WTC11 (cell line): ENCODE data around the gene SELENOK. TPM values are rescaled to one million over a fixed set of nuclear protein-coding genes. Genes with fewer than 3 reads are reported as not detected.

Experiments used
- ATAC-seq: fragments of 200-7000 bp; cut with Tn5 transposase; 2 replicates; pipeline ENCODE4 v1.10.0; 2021; ENCODE audit warnings: mild to moderate bottlenecking, moderate library complexity
- CTCF ChIA-PET: fragments of 300-600 bp; sonication (Branson Sonifier 250); formaldehyde crosslinking; loops from one replicate; lab custom pipeline; 2021; ENCODE audit warnings: antibody characterized with exemption; lab: Charles Lee
- POLR2A ChIA-PET: fragments of 350-600 bp; sonication (Branson Sonifier 250); formaldehyde crosslinking; loops from one replicate; lab custom pipeline; 2021; ENCODE audit warnings: antibody characterized with exemption; lab: Charles Lee
- DNase-seq: peaks from one replicate; pipeline ENCODE4 v3.0.0; 2021; ENCODE audit warnings: low spot score
- H3K27ac Mint-ChIP-seq: 2 replicates; pipeline ENCODE4 v1.8.0; 2021; ENCODE audit warnings: mixed read lengths
- H3K27me3 Mint-ChIP-seq: 2 replicates; pipeline ENCODE4 v1.8.0; 2021; ENCODE audit warnings: low read depth, mild to moderate bottlenecking, moderate library complexity, mixed read lengths
- H3K36me3 Mint-ChIP-seq: 2 replicates; pipeline ENCODE4 v1.8.0; 2021; ENCODE audit warnings: mixed read lengths
- H3K4me1 Mint-ChIP-seq: 2 replicates; pipeline ENCODE4 v1.8.0; 2022; ENCODE audit warnings: mixed read lengths
- H3K4me3 Mint-ChIP-seq: 2 replicates; pipeline ENCODE4 v1.8.0; 2021; ENCODE audit warnings: mild to moderate bottlenecking, moderate library complexity, mixed read lengths
- H3K9me3 Mint-ChIP-seq: 2 replicates; pipeline ENCODE4 v1.8.0; 2021; ENCODE audit warnings: mixed read lengths
- CTCF ChIP-seq: fragments of 200-600 bp; IDR thresholded peaks from 2 replicates; pipeline ENCODE4 v1.8.0; 2022; ENCODE audit warnings: antibody characterized with exemption
- HMGXB4 ChIP-seq: sonication (generic); formaldehyde crosslinking; IDR thresholded peaks from 2 replicates; pipeline ENCODE4 v1.8.1; 2023; ENCODE audit warnings: mild to moderate bottlenecking, moderate library complexity, missing genetic modification reagents
- NR3C1 ChIP-seq: sonication (generic); formaldehyde crosslinking; conservative IDR thresholded peaks from 2 replicates; pipeline ENCODE4 v1.8.1; 2023; ENCODE audit warnings: low read depth, mild to moderate bottlenecking, missing genetic modification reagents
- PREB ChIP-seq: sonication (generic); formaldehyde crosslinking; IDR thresholded peaks from 2 replicates; pipeline ENCODE4 v1.8.1; 2022; ENCODE audit warnings: mild to moderate bottlenecking, missing genetic modification reagents, moderate library complexity, borderline replicate concordance
- TEAD4 ChIP-seq: sonication (generic); formaldehyde crosslinking; IDR thresholded peaks from 2 replicates; pipeline ENCODE4 v1.8.0; 2022; ENCODE audit warnings: mild to moderate bottlenecking, missing genetic modification reagents
- ZNF138 ChIP-seq: sonication (generic); formaldehyde crosslinking; conservative IDR thresholded peaks from 2 replicates; pipeline ENCODE4 v1.8.1; 2022; ENCODE audit warnings: mild to moderate bottlenecking, moderate library complexity, missing genetic modification reagents
- ZNF263 ChIP-seq: sonication (generic); formaldehyde crosslinking; IDR thresholded peaks from 2 replicates; pipeline ENCODE4 v1.8.1; 2022; ENCODE audit warnings: low read depth, mild to moderate bottlenecking, moderate library complexity, missing genetic modification reagents
- ZNF512 ChIP-seq: sonication (generic); formaldehyde crosslinking; IDR thresholded peaks from 2 replicates; pipeline ENCODE4 v1.8.1; 2022; ENCODE audit warnings: missing genetic modification reagents, borderline replicate concordance
- ZNF671 ChIP-seq: fragments of 250-450 bp; sonication (Bioruptor Pico); IDR thresholded peaks from 2 replicates; pipeline ENCODE4 v1.8.0; 2021; ENCODE audit warnings: mild to moderate bottlenecking
- total RNA-seq: library from RNA; stranded (reverse); gene quantifications from 3 replicates; pipeline ENCODE4 v1.2.3, GENCODE V29; 2021

Gene SELENOK
- total RNA-seq, 1 experiment from 2014 or later = 38.7 TPM

- ChIA-PET CTCF (no interaction called here), POLR2A (interaction anchor here (1.4 kb wide), 1 partner anchor 10 kb away, joined by 3 read pairs; no protein-coding TSS in a partner anchor)
- no peaks in the 10 kb centered on the region for H3K4me1 Mint-ChIP-seq
- no peak for DNase-seq
- no peak overlapping the region for H3K27ac Mint-ChIP-seq
- no peak for ATAC-seq
- H3K36me3 Mint-ChIP-seq = peaks cover 2% of the 10 kb centered on the region; the same call in 1 of the 2 replicates
- TF ChIP-seq NR3C1 (CRISPR knock-in tag) (no peak), ZNF138 (CRISPR knock-in tag) (no peak), HMGXB4 (CRISPR knock-in tag) (no peak), ZNF263 (no peak), ZNF671 (CRISPR knock-in tag) (no peak), PREB (CRISPR knock-in tag) (no peak), CTCF (no peak), ZNF512 (CRISPR knock-in tag) (no peak)
- H3K9me3 Mint-ChIP-seq = no peaks in the 10 kb centered on the region
- H3K4me3 Mint-ChIP-seq = no peak overlapping the region
- H3K27me3 Mint-ChIP-seq = no peaks in the 10 kb centered on the region
Measured at GRCh38 chr3:53835257-53835656, 56.4 kb downstream of the SELENOK start.

GRCh38 chr3:53834429-53835095 is 57.1 kb downstream of the SELENOK start:
- Mint-ChIP-seq H3K36me3 (no peaks in the 10 kb centered on the region), H3K4me3 (no peak overlapping the region), H3K9me3 (no peaks in the 10 kb centered on the region), H3K27ac (no peak overlapping the region), H3K4me1 (no peaks in the 10 kb centered on the region), H3K27me3 (no peaks in the 10 kb centered on the region)
- TF ChIP-seq TEAD4 (CRISPR knock-in tag) = no peak
- ATAC-seq (no peak), DNase-seq (no peak)
- ChIA-PET POLR2A (interaction anchor here (1.4 kb wide), 1 partner anchor 11 kb away, joined by 3 read pairs; no protein-coding TSS in a partner anchor), CTCF (interaction anchor here (0.5 kb wide), 1 partner anchor 71 kb away, joined by 3 read pairs; no protein-coding TSS in a partner anchor)

Other genes with a start within 250 kb of the SELENOK start
- 9.5 to 11.7 TPM (median 10.6 TPM) in 3 replicates for gene CHDH, start 45.4 kb downstream of the SELENOK start, total RNA-seq
- 5.3 to 6.4 TPM (median 5.6 TPM) in 3 replicates for gene IL17RB, start 45.3 kb downstream of the SELENOK start, total RNA-seq
- 23.3 to 29.9 TPM (median 26.3 TPM) in 3 replicates for gene ACTR8, start 9.7 kb downstream of the SELENOK start, total RNA-seq
- gene CACNA2D3, start 230.7 kb upstream of the SELENOK start, total RNA-seq = 4.0 to 5.0 TPM (median 4.9 TPM) in 3 replicates